Measurements from ENCODE around the gene ACAP2.

Gene ACAP2

GRCh38 chr3:195284842-195285241 is 158.0 kb downstream of the ACAP2 start:
- DNase-seq (ENCODE audit: low read depth): no peak
- no peak overlapping the region for H3K4me3 ChIP-seq (ENCODE audit: low read depth, low read length)
- TF ChIP-seq MYC (IDR thresholded peaks at IDR 0.05; ENCODE audit: low read depth, low read length): no peak
- no peak for TF ChIP-seq POLR2A (IDR thresholded peaks at IDR 0.05; ENCODE audit: extremely low read depth, insufficient read length)
- no peak for TF ChIP-seq CTCF (IDR thresholded peaks at IDR 0.05; ENCODE audit: low read depth, low read length)
- no peak for TF ChIP-seq MAX (IDR thresholded peaks at IDR 0.05; ENCODE audit: low read depth, low read length)

- no peak for DNase-seq (ENCODE audit: low read depth)
- H3K4me3 ChIP-seq (ENCODE audit: low read depth, low read length): no peak overlapping the region
- no peak for TF ChIP-seq MAX (IDR thresholded peaks at IDR 0.05; ENCODE audit: low read depth, low read length)
- TF ChIP-seq MYC (IDR thresholded peaks at IDR 0.05; ENCODE audit: low read depth, low read length): no peak
- no peak for TF ChIP-seq POLR2A (IDR thresholded peaks at IDR 0.05; ENCODE audit: extremely low read depth, insufficient read length)
Observed at GRCh38 chr3:195282961-195283360, 159.9 kb downstream of the ACAP2 start.

- H3K4me3 ChIP-seq (ENCODE audit: low read depth, low read length): no peak overlapping the region
- TF ChIP-seq MAX (IDR thresholded peaks at IDR 0.05; ENCODE audit: low read depth, low read length) (no peak), POLR2A (IDR thresholded peaks at IDR 0.05; ENCODE audit: extremely low read depth, insufficient read length) (no peak), MYC (IDR thresholded peaks at IDR 0.05; ENCODE audit: low read depth, low read length) (no peak), CTCF (IDR thresholded peaks at IDR 0.05; ENCODE audit: low read depth, low read length) (no peak)
- DNase-seq (ENCODE audit: low read depth): no peak
Observed at GRCh38 chr3:195274259-195274966, 168.4 kb downstream of the ACAP2 start.

GRCh38 chr3:195271410-195272243 is 171.2 kb downstream of the ACAP2 start:
- TF ChIP-seq CTCF (IDR thresholded peaks at IDR 0.05; ENCODE audit: low read depth, low read length) (peak; percentile 56), MAX (IDR thresholded peaks at IDR 0.05; ENCODE audit: low read depth, low read length) (peak; percentile 93), MYC (IDR thresholded peaks at IDR 0.05; ENCODE audit: low read depth, low read length) (peak; percentile 71), POLR2A (IDR thresholded peaks at IDR 0.05; ENCODE audit: extremely low read depth, insufficient read length) (no peak)
- H3K4me3 ChIP-seq (ENCODE audit: low read depth, low read length): peak overlapping the region; percentile 89
- DNase-seq (ENCODE audit: low read depth): peak; percentile 94

- H3K4me3 ChIP-seq (ENCODE audit: low read depth, low read length): peak within 1 kb of the TSS; percentile 89
- DNase-seq (ENCODE audit: low read depth): peak; percentile 92
- TF ChIP-seq CTCF (IDR thresholded peaks at IDR 0.05; ENCODE audit: low read depth, low read length) (peak; percentile 22), POLR2A (IDR thresholded peaks at IDR 0.05; ENCODE audit: extremely low read depth, insufficient read length) (peak; percentile 55), MAX (IDR thresholded peaks at IDR 0.05; ENCODE audit: low read depth, low read length) (no peak)
Observed at GRCh38 chr3:195270817-195271409, 171.9 kb downstream of the ACAP2 start, which contains the start of gene XXYLT1. XXYLT1 (minus strand) TSS chr3:195271159; CDS start chr3:195271058, 101 bp downstream.

Measured in NB4 (cell line).